PFSK-1 (cell line): ENCODE data around the gene IDI2.

Experiments used
- POLR2AphosphoS5 ChIP-seq: IDR thresholded peaks from 2 replicates; pipeline ENCODE4 v1.6.1; 2012; ENCODE audit warnings: low read depth, mild to moderate bottlenecking, control low read depth, low read length, moderate library complexity
- TF ChIP-seq, protein P1 (sequence below), 2 experiments: IDR thresholded peaks; 2 replicates each; pipeline versions ENCODE4 v1.6.1 to v1.8.0; 2011 to 2012; ENCODE audit warnings: low read depth in 2 of 2, low read length in 2 of 2, control low read depth in 1 of 2, inconsistent platforms in 1 of 2, mild to moderate bottlenecking in 1 of 2, moderate library complexity in 1 of 2; ENCODE audit not compliant: insufficient read depth in 1 of 2

DNA sequence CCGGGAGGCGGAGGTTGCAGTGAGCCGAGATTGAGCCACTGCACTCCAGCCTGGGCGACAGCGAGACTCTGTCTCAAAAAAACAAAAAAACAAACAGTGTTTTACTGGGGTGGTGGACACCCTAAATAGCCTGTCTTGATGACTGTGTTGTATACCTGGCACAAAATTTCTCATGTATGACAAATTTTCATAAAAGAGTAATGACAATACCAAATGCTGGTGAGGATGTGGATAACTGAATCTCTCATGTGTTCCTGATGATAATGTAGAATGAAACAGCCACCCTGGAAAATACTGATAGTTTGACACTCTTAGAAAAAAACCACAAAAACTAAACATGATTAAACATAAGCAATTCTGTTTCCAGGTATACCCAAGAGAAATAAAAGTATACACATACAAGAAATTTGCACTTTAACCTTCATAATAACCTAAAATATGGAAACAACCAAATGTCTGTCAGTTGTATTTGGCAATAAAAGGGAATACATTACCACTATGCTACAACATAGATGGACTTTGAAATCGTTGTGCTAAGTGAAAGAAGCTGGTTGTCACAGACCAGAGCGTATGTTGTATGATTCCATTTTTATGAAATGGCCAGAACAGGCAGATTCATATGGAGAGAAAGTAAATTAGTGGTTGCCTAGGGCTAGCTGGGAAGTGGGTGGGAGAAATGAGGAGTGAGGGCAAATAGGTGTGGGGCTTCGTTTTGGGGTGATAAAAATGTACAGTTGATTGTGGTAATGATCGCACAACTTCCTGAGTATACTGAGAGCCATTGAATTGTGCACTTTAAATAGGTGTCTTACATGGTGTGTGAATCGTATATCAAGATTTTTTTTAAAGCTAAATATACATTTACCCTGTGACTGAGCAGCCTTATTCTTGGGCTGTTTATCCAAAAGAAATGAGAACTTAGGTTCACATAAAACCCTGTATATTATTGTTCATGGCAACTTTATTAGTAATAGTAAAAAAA is 43.0 kb upstream of the IDI2 start:
- no peak for TF ChIP-seq POLR2AphosphoS5
- TF ChIP-seq, protein P1, sequence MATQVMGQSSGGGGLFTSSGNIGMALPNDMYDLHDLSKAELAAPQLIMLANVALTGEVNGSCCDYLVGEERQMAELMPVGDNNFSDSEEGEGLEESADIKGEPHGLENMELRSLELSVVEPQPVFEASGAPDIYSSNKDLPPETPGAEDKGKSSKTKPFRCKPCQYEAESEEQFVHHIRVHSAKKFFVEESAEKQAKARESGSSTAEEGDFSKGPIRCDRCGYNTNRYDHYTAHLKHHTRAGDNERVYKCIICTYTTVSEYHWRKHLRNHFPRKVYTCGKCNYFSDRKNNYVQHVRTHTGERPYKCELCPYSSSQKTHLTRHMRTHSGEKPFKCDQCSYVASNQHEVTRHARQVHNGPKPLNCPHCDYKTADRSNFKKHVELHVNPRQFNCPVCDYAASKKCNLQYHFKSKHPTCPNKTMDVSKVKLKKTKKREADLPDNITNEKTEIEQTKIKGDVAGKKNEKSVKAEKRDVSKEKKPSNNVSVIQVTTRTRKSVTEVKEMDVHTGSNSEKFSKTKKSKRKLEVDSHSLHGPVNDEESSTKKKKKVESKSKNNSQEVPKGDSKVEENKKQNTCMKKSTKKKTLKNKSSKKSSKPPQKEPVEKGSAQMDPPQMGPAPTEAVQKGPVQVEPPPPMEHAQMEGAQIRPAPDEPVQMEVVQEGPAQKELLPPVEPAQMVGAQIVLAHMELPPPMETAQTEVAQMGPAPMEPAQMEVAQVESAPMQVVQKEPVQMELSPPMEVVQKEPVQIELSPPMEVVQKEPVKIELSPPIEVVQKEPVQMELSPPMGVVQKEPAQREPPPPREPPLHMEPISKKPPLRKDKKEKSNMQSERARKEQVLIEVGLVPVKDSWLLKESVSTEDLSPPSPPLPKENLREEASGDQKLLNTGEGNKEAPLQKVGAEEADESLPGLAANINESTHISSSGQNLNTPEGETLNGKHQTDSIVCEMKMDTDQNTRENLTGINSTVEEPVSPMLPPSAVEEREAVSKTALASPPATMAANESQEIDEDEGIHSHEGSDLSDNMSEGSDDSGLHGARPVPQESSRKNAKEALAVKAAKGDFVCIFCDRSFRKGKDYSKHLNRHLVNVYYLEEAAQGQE (IDR thresholded peaks at IDR 0.05; ENCODE audit: insufficient read depth in 1 of 2, low read depth in 2 of 2, low read length in 2 of 2), result no peak
